Bronchial epithelial cell (primary cell): ENCODE measurements around the gene PRICKLE1. TPM values are rescaled to one million over a fixed set of nuclear protein-coding genes. Genes with fewer than 3 reads are reported as not detected.
A peak's percentile ranks its signal among the peaks of the same experiment; 100 is the strongest.

Experiments used
- DNase-seq: peaks from one replicate; pipeline ENCODE4 v3.0.0-alpha.2; 2010; ENCODE audit warnings: low read depth
- FAIRE-seq: peaks from 2 replicates; lab custom pipeline; 2011; peaks lifted over from hg19 to GRCh38; lab: Jason Lieb, UNC
- H3K27me3 ChIP-seq: 2 replicates; pipeline ENCODE4 v1.5.1; 2011; ENCODE audit warnings: low read length; ENCODE audit not compliant: control insufficient read depth, insufficient read depth
- H3K36me3 ChIP-seq: 2 replicates; pipeline ENCODE4 v1.5.1; 2011; ENCODE audit warnings: low read length; ENCODE audit not compliant: control insufficient read depth, insufficient read depth
- H3K4me3 ChIP-seq: 2 replicates; pipeline ENCODE4 v1.5.1; 2011; ENCODE audit warnings: mild to moderate bottlenecking, low read depth, low read length, control low read depth
- CTCF ChIP-seq: IDR thresholded peaks from 2 replicates; pipeline ENCODE4 v1.5.1; 2011; ENCODE audit warnings: mild to moderate bottlenecking, moderate library complexity, low read length, control low read depth, inconsistent platforms; ENCODE audit not compliant: insufficient read depth, severe bottlenecking
- total RNA-seq: library from RNA; depleted of rRNA; stranded (reverse); fragments of >200 nt; gene quantifications from 2 replicates; pipeline ENCODE4 v1.2.1, GENCODE V29; 2014

PRICKLE1 gene
- total RNA-seq, 1 donor from 2014 or later = 1.1 TPM

- no peak for FAIRE-seq
- no peak for TF ChIP-seq CTCF
These were observed 18.1 kb downstream of the PRICKLE1 start for GRCh38 chr12:42571327-42572009.

GRCh38 chr12:42570076-42570475 is 19.5 kb downstream of the PRICKLE1 start:
- Histone ChIP-seq H3K4me3 (no peak overlapping the region), H3K36me3 (no peaks in the 10 kb centered on the region), H3K27me3 (no peaks in the 10 kb centered on the region)
- no peak for FAIRE-seq
- DNase-seq = peak; percentile 38
- no peak for TF ChIP-seq CTCF

More at GRCh38 chr12:42571327-42572009, 18.1 kb downstream of the PRICKLE1 start:
- DNase-seq = no peak
- H3K36me3 ChIP-seq = no peaks in the 10 kb centered on the region
- no peak overlapping the region for H3K4me3 ChIP-seq
- H3K27me3 ChIP-seq = no peaks in the 10 kb centered on the region

- no peaks in the 10 kb centered on the region for H3K27me3 ChIP-seq
- DNase-seq (peak; percentile 71), FAIRE-seq (peak; percentile 18)
- H3K36me3 ChIP-seq = no peaks in the 10 kb centered on the region
- peak; percentile 51 for TF ChIP-seq CTCF
- H3K4me3 ChIP-seq = no peak overlapping the region
These were observed 20.3 kb downstream of the PRICKLE1 start for GRCh38 chr12:42568952-42569915.

- no peak overlapping the region for H3K4me3 ChIP-seq
- no peak for FAIRE-seq
- no peaks in the 10 kb centered on the region for H3K36me3 ChIP-seq
- no peak for TF ChIP-seq CTCF
- DNase-seq = no peak
- no peaks in the 10 kb centered on the region for H3K27me3 ChIP-seq
These were observed 23.9 kb downstream of the PRICKLE1 start for GRCh38 chr12:42565633-42566032.

- DNase-seq (no peak), FAIRE-seq (no peak)
- Histone ChIP-seq H3K36me3 (no peaks in the 10 kb centered on the region), H3K27me3 (no peaks in the 10 kb centered on the region), H3K4me3 (no peak overlapping the region)
- TF ChIP-seq CTCF = no peak
These were observed 24.6 kb downstream of the PRICKLE1 start for GRCh38 chr12:42564996-42565395.
